Midbrain (tissue), 1 donor: ENCODE results near the gene MREG.

ENCODE experiments used
- DNase-seq: peaks from one replicate; lab custom pipeline; 2025; lab: John Stamatoyannopoulos, UW

The MREG gene, protein sequence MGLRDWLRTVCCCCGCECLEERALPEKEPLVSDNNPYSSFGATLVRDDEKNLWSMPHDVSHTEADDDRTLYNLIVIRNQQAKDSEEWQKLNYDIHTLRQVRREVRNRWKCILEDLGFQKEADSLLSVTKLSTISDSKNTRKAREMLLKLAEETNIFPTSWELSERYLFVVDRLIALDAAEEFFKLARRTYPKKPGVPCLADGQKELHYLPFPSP

GRCh38 chr2:216013080-216013909 lies at the start of gene MREG:
TSS of gene MREG (minus strand) at chr2:216013551. CDS start at chr2:216013327, 224 bp downstream.
- DNase-seq, result peak; percentile 82

GRCh38 chr2:216059233-216059834 lies 46.0 kb upstream of the MREG start:
- DNase-seq, result no peak

DNA sequence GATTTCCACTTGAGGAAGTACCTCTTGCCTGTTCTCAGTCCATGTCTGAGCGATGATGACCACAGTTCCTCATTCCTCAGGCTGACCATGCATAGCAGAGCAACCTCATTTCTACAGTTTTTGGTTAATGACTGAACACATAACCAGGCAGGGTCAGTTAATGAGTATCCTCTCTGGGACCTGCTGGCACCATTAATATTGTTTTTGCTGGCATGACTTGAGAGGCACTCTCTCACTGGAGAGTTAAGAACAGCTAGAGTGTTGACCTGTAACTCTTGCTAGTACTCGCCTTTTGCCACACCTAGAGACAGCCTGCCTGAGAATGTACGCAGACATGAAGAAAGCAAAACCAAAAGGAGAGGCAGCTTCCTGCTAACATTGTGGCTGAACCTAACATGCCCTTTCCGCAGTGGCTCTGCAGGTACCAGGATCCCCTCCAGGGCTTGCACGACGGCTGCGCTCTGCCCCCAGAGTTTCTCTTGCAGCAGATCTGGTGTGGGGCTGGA lies 44.4 kb upstream of the MREG start:
- no peak for DNase-seq

DNA sequence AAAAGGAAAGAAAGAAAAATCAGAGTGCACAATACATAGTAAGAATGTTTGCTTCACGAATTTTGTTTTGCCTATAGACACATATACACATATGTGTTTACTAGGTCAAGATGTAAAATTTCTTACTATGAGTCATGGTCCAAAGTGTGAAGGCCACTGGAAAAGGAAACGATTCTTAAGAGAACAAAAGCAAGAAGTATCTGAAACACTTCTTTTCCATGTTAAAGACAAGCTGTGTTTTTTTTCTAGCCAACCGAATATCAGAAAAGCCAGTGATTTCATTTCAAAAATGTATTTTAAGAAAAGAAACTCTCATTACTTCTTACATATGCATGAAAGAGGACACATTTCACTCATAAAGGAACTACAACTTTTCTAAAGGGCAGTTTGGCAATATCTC lies 43.4 kb upstream of the MREG start:
- no peak for DNase-seq

- no peak for DNase-seq
Measured at GRCh38 chr2:216055680-216056079, 42.3 kb upstream of the MREG start.

- no peak for DNase-seq
Measured at GRCh38 chr2:216052420-216052819, 39.1 kb upstream of the MREG start.

GRCh38 chr2:216051350-216051749 lies 38.0 kb upstream of the MREG start:
- no peak for DNase-seq

GRCh38 chr2:216049452-216049851 lies 36.1 kb upstream of the MREG start:
- DNase-seq, result no peak

- no peak for DNase-seq
Measured at GRCh38 chr2:216047397-216047796, 34.0 kb upstream of the MREG start.

- DNase-seq, result no peak
Measured at GRCh38 chr2:216044883-216045486, 31.6 kb upstream of the MREG start.

DNA sequence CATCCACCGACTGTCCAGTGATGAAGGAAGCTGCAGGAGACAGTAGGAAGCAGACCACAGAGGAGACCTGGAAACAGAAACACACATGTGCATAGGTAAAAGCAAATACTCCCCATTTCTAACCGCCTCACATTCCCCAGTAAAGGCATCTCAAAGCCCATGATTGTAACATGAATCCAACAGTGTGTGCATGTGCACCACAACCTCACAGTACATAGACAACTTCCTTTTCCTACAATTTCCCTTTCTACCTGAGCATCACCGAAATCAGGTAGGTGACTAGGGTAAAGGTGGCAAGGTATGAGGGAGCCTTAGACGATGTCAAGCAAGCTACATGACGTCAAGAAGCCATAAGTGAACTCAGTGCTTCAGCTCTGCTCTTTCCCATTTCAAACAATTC lies 30.6 kb upstream of the MREG start:
- DNase-seq, result no peak

DNA sequence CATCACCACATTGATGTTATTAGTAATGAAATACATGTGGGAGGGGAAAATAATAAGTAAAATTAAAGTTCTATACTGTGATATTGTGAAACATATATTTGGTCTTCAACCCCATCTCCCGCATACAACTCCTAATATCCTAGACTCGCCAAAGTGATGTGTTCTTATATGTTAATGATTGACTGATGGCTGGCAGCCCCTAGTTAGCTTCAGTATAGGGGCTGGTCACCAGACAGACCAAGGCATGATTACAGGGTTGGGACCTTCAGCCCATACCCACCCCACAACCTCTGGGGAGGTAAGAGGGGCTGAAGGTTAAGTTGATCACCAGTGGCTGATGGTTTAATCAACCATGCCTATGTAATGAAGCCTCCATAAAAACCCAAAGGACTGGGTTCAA lies 28.1 kb upstream of the MREG start:
- no peak for DNase-seq

- DNase-seq, result no peak
Measured at GRCh38 chr2:216039918-216040317, 26.6 kb upstream of the MREG start.

- DNase-seq, result peak; percentile 78
Measured at GRCh38 chr2:216034065-216034464, 20.7 kb upstream of the MREG start.

- DNase-seq, result no peak
Measured at GRCh38 chr2:216033403-216033802, 20.1 kb upstream of the MREG start.

- DNase-seq, result no peak
Measured at GRCh38 chr2:216031960-216032689, 18.8 kb upstream of the MREG start.

GRCh38 chr2:216030216-216030615 lies 16.9 kb upstream of the MREG start:
- no peak for DNase-seq

- DNase-seq, result no peak
Measured at GRCh38 chr2:216029416-216030129, 16.2 kb upstream of the MREG start.

DNA sequence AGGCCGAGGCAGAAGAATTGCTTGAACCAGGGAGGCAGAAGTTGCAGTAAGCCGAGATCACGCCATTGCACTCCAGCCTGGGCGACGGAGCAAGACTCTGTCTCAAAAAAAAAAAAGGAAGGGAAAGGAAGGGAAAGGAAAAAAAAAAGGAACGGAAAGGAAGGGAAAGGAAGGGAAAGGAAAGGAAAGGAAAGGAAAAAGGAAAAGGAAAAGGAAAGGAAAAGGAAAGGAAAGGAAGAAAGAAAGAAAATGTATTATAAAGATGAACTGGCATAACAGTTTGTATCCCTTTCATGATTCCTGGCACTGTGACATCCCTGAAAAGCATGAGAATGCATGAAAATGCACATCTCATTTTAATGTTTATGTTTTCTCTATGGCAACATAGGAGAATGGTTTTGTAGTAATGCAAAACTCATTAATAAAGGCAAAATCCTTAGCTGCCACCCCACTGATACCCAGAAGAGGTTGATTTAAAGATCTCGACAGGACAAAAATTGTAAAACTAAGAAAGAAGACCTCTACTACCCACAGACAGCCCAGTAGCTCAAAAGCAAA lies 11.5 kb upstream of the MREG start:
- DNase-seq, result no peak

DNA sequence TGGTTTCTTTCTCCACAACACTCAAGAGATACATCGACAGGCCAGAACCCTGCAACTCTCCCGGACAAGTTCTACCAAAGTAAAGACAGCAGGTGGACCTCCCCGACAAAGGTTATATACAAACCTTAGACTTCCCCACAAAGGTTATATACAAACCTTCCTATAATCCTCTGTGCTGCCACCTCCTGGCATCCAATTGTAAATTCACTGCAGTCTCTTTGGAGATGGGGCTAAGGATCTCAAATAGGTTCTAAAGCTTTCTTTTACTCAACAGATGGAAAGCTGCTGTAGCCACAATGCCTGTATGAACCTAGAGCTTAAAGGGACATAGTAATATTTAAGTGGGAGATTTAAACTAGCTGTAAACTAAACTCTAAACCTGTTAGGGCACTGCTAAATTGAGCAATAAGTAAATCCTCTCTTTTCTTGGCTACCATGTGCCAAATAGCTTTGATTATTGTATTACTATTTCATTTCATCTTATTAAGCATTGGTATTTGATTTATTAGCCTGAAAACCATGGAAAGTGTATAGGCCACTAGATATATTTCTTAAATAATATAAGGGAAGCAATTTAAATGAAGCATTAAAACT lies 9.8 kb upstream of the MREG start:
- DNase-seq, result peak; percentile 56
